Astrocyte (in vitro differentiated cells and primary cell): ENCODE measurements around the gene CRYBA4.

Source experiments
- EZH2 ChIP-seq: IDR thresholded peaks from 2 replicates; pipeline ENCODE4 v1.6.1; 2012; ENCODE audit warnings: mild to moderate bottlenecking, low read length, inconsistent platforms; ENCODE audit not compliant: insufficient read depth
- TF ChIP-seq, protein P1 (sequence below): IDR thresholded peaks from 2 replicates; pipeline ENCODE4 v1.5.1; 2011; ENCODE audit warnings: low read depth, mild to moderate bottlenecking, inconsistent platforms, low read length, moderate library complexity; ENCODE audit not compliant: insufficient read depth

DNA sequence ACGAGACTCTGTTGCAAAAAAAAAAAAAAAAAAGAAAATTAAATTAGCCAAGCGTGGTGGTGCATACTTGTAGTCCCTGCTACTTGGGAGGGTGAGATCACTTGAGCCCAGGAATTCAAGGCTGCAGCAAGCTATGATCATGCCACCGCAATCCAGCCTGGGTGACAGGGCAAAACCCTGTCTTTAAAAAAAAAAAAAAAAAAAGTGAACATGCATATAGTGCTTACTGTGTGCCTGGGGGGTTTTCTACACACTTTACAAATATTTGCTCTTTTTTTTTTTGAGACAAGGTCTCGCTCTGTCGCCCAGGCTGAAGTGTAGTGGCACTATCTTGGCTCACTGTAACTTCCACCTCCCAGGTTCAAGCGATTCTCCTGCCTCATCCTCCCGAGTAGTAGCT is 44.7 kb upstream of the CRYBA4 start:
- TF ChIP-seq, protein P1, sequence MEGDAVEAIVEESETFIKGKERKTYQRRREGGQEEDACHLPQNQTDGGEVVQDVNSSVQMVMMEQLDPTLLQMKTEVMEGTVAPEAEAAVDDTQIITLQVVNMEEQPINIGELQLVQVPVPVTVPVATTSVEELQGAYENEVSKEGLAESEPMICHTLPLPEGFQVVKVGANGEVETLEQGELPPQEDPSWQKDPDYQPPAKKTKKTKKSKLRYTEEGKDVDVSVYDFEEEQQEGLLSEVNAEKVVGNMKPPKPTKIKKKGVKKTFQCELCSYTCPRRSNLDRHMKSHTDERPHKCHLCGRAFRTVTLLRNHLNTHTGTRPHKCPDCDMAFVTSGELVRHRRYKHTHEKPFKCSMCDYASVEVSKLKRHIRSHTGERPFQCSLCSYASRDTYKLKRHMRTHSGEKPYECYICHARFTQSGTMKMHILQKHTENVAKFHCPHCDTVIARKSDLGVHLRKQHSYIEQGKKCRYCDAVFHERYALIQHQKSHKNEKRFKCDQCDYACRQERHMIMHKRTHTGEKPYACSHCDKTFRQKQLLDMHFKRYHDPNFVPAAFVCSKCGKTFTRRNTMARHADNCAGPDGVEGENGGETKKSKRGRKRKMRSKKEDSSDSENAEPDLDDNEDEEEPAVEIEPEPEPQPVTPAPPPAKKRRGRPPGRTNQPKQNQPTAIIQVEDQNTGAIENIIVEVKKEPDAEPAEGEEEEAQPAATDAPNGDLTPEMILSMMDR, result no peak
- TF ChIP-seq EZH2, result no peak
